GM12878 (cell line): ENCODE data around the gene LRP1. TPM values are rescaled to one million over a fixed set of nuclear protein-coding genes. Genes with fewer than 3 reads are reported as not detected.

Source experiments
- ATAC-seq: fragments of 200-7000 bp; cut with Tn5 transposase; 3 replicates; pipeline ENCODE4 v1.9.1; 2020; ENCODE audit warnings: mild to moderate bottlenecking, moderate library complexity
- BruUV-seq: library from RNA; stranded (reverse); fragments of 400-500 nt; replicated peaks from 2 replicates; lab custom pipeline; 2021; lab: Mats Ljungman, UMichigan
- CTCF ChIA-PET: fragments of 300-600 bp; sonication (Branson Sonifier 250); formaldehyde crosslinking; extraction: SDS; loops from one replicate; lab custom pipeline; 2021; ENCODE audit warnings: inconsistent platforms; lab: Yijun Ruan, JAX
- POLR2A ChIA-PET: fragments of 350-600 bp; formaldehyde crosslinking; extraction: SDS; loops from one replicate; lab custom pipeline; 2021; ENCODE audit warnings: inconsistent platforms; lab: Charles Lee
- RAD21 ChIA-PET: fragments of 300-600 bp; sonication (Branson Sonifier 250); formaldehyde crosslinking; loops from one replicate; lab custom pipeline; 2023; ENCODE audit warnings: antibody characterized with exemption; ENCODE audit not compliant: unreplicated experiment; lab: Charles Lee
- SMC1A ChIA-PET: fragments of 300-600 bp; sonication (Branson Sonifier 250); formaldehyde crosslinking; loops from one replicate; lab custom pipeline; 2023; ENCODE audit not compliant: unreplicated experiment, uncharacterized antibody; lab: Charles Lee
- DNase-seq: peaks from one replicate; pipeline ENCODE4 v3.0.0-alpha.2; 2011; ENCODE audit warnings: low read depth, low spot score
- FAIRE-seq: peaks from 3 replicates; lab custom pipeline; 2011; peaks lifted over from hg19 to GRCh38; lab: Jason Lieb, UNC
- H2AFZ ChIP-seq: 2 replicates; pipeline ENCODE4 v1.6.0; 2011; ENCODE audit warnings: low read depth, low read length, control low read depth; ENCODE audit not compliant: control insufficient read depth
- H3K27ac ChIP-seq: 2 replicates; pipeline ENCODE4 v1.5.1; 2011; ENCODE audit warnings: control low read depth; ENCODE audit not compliant: control insufficient read depth, insufficient read depth
- H3K27me3 ChIP-seq, 2 experiments: replicated peaks in 1 of 2; 2 replicates each; pipeline versions ENCODE4 v1.6.0 to v1.6.1; 2011; ENCODE audit warnings: low read length in 1 of 2; ENCODE audit not compliant: control insufficient read depth in 2 of 2, insufficient read depth in 2 of 2
- H3K36me3 ChIP-seq, 2 experiments: 2 replicates each; pipeline ENCODE4 v1.5.1; 2011; ENCODE audit warnings: low read length in 1 of 2; ENCODE audit not compliant: control insufficient read depth in 2 of 2, insufficient read depth in 2 of 2
- H3K4me1 ChIP-seq: 2 replicates; pipeline ENCODE4 v1.6.1; 2011; ENCODE audit warnings: mild to moderate bottlenecking, low read length, moderate library complexity, mixed read lengths; ENCODE audit not compliant: control insufficient read depth, insufficient read depth
- H3K4me2 ChIP-seq: 2 replicates; pipeline ENCODE4 v1.6.0; 2011; ENCODE audit warnings: control low read depth; ENCODE audit not compliant: control insufficient read depth, insufficient read depth
- H3K4me3 ChIP-seq: fragments of 200-600 bp; sonication (generic); 2 replicates; pipeline ENCODE4 v1.5.1; 2016
- H3K79me2 ChIP-seq: 2 replicates; pipeline ENCODE4 v1.6.0; 2011; ENCODE audit warnings: low read length; ENCODE audit not compliant: control insufficient read depth, insufficient read depth
- H3K9ac ChIP-seq: 2 replicates; pipeline ENCODE4 v1.8.0; 2011; ENCODE audit warnings: low read length, control low read depth, mixed read lengths; ENCODE audit not compliant: control insufficient read depth, insufficient read depth
- H3K9me3 ChIP-seq: replicated peaks from 3 replicates; pipeline ENCODE4 v1.5.1; 2011; ENCODE audit warnings: mild to moderate bottlenecking, low read length; ENCODE audit not compliant: control insufficient read depth, insufficient read depth
- H4K20me1 ChIP-seq: 2 replicates; pipeline ENCODE4 v1.6.0; 2011; ENCODE audit not compliant: control insufficient read depth, insufficient read depth
- SUZ12 ChIP-seq: fragments of 200-600 bp; sonication (generic); IDR thresholded peaks from one replicate; pipeline ENCODE4 v1.6.1; 2018; ENCODE audit warnings: antibody characterized with exemption, mild to moderate bottlenecking; ENCODE audit not compliant: unreplicated experiment
- TARDBP ChIP-seq: IDR thresholded peaks from 2 replicates; pipeline ENCODE4 v1.6.1; 2016; ENCODE audit warnings: borderline replicate concordance
- WGBS: methylation state at CpG from one replicate; pipeline ENCODE4 v1.1.6; 2016; ENCODE audit warnings: low lambda C conversion rate; ENCODE audit not compliant: insufficient replicate concordance, insufficient coverage; ENCODE audit errors: missing lambda C conversion rate; 5-methylcytosine and 5-hydroxymethylcytosine counted together
- in situ Hi-C: fragments of 300-500 bp; cut with MboI; formaldehyde crosslinking; loops from 9 replicates; pipeline ENCODE4 v1.14.3; 2018; ENCODE audit warnings: mixed read lengths
- intact Hi-C: fragments of 100-400 bp; cut with micrococcal nuclease; formaldehyde crosslinking; loops from one replicate; pipeline ENCODE4 v1.14.2; 2022; ENCODE audit not compliant: unreplicated experiment
- polyA plus RNA-seq, 11 experiments: library from polyadenylated mRNA; depleted of rRNA in 4 of 11; unstranded in 6 of 11; stranded (reverse) in 5 of 11; fragments of >200 nt; fragmentation: Nextera tagmentation in 4 of 11; fragmentation: Illumina TruSeq in 1 of 11; extraction: Ambion mirVana in 4 of 11; extraction: Trizol in 1 of 11; gene quantifications; 1 replicate in 1 of 11; 2 replicates in 10 of 11; pipeline versions ENCODE4 v1.2.1 to v1.2.3, GENCODE V29; 2011 to 2016; ENCODE audit warnings: inconsistent platforms in 2 of 11, missing spikeins in 2 of 11, low read depth in 1 of 11
- total RNA-seq, 4 experiments: library from RNA; depleted of rRNA in 3 of 4; stranded (reverse); fragments of >200 nt in 3 of 4; fragmentation: Illumina TruSeq in 1 of 4; extraction: Trizol in 1 of 4; gene quantifications; 2 replicates each; pipeline versions ENCODE4 v1.2.1 to v1.2.3, GENCODE V29; 2013 to 2021
- TF ChIP-seq, protein P1 (sequence below): fragments of 450-650 bp; IDR thresholded peaks from 2 replicates; pipeline ENCODE4 v1.6.1; 2018; ENCODE audit warnings: mild to moderate bottlenecking, low read depth, moderate library complexity; ENCODE audit not compliant: partially characterized antibody

The LRP1 gene
- total and polyA plus RNA-seq, 10 of the 15 experiments (the other 5 are each of a cell fraction or from before 2014, with no cell fraction given) = under 0.01 to 1.1 (median 0.20) TPM; not detected in 2

GRCh38 chr12:57241402-57242310 is 113.4 kb downstream of the LRP1 start:
- no peak overlapping the region for H3K27ac ChIP-seq
- H3K4me2 ChIP-seq = no peak overlapping the region
- in situ Hi-C loops = no loop called here
- peak; percentile 61 for FAIRE-seq
- peaks cover 50% of the 10 kb centered on the region for H3K4me1 ChIP-seq
- H3K79me2 ChIP-seq = no peaks in the 10 kb centered on the region
- peaks cover 2% of the 10 kb centered on the region; the same call in 1 of the 2 replicates for H4K20me1 ChIP-seq
- no peaks in the 10 kb centered on the region for H3K9me3 ChIP-seq
- no peak overlapping the region for H2AFZ ChIP-seq
- TF ChIP-seq, protein P1, sequence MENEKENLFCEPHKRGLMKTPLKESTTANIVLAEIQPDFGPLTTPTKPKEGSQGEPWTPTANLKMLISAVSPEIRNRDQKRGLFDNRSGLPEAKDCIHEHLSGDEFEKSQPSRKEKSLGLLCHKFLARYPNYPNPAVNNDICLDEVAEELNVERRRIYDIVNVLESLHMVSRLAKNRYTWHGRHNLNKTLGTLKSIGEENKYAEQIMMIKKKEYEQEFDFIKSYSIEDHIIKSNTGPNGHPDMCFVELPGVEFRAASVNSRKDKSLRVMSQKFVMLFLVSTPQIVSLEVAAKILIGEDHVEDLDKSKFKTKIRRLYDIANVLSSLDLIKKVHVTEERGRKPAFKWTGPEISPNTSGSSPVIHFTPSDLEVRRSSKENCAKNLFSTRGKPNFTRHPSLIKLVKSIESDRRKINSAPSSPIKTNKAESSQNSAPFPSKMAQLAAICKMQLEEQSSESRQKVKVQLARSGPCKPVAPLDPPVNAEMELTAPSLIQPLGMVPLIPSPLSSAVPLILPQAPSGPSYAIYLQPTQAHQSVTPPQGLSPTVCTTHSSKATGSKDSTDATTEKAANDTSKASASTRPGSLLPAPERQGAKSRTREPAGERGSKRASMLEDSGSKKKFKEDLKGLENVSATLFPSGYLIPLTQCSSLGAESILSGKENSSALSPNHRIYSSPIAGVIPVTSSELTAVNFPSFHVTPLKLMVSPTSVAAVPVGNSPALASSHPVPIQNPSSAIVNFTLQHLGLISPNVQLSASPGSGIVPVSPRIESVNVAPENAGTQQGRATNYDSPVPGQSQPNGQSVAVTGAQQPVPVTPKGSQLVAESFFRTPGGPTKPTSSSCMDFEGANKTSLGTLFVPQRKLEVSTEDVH = no peak
- TF ChIP-seq SUZ12 (peak; percentile 31), TARDBP (no peak)
- SMC1A ChIA-PET = interaction anchor here (1.0 to 8.1 kb wide), 4 partner anchors 12 to 217 kb away, joined by 3 to 55 read pairs (median 8); partner anchors contain the start of genes INHBE and SHMT2
- RAD21 ChIA-PET = interaction anchor here (1.0 to 14.4 kb wide), 8 partner anchors 12 to 217 kb away, joined by 3 to 85 read pairs (median 6); partner anchors contain the start of genes GLI1, INHBE and SHMT2
- H3K4me3 ChIP-seq = no peak overlapping the region
- BruUV-seq = no TSS peak
- POLR2A ChIA-PET = interaction anchor here (0.5 to 2.8 kb wide), 6 partner anchors 12 to 665 kb away, joined by 3 to 15 read pairs (median 4); partner anchors contain the start of gene SHMT2
- peaks cover 5 to 8% of the 10 kb centered on the region in 2 experiments; a peak in 3 of 4 replicates for H3K27me3 ChIP-seq
- no peak for ATAC-seq
- CTCF ChIA-PET = interaction anchor here (1.1 to 10.7 kb wide), 22 partner anchors 9 to 475 kb away, joined by 3 to 271 read pairs (median 8); partner anchors contain the start of genes INHBE, LRP1, SHMT2 and STAC3
- WGBS = 22% methylated on average over 48 of the region's 48 CpGs
- intact Hi-C loops = loop anchor here (2.0 to 5.0 kb wide), 2 partner anchors 59 to 119 kb away; no protein-coding TSS in a partner anchor
- H3K9ac ChIP-seq = no peak overlapping the region
- no peaks in the 10 kb centered on the region for H3K36me3 ChIP-seq
- DNase-seq = no peak
